T-helper 2 cell treated with Interferon-gamma antibody and Interleukin-4, amounts not matched to agents 100 ng/mL and 5 ng/mL, for 36 hours (primary cell): ENCODE data around the gene NR5A1. TPM values are rescaled to one million over a fixed set of nuclear protein-coding genes. Genes with fewer than 3 reads are reported as not detected.

Experiments used
- intact Hi-C: fragments of 100-400 bp; cut with micrococcal nuclease; formaldehyde crosslinking; loops from one replicate; pipeline ENCODE4 v1.15.1; 2023
- total RNA-seq: library from RNA; stranded (reverse); gene quantifications from 2 replicates; pipeline ENCODE4 v1.2.3, GENCODE V29; 2022

The NR5A1 gene
- total RNA-seq, 1 donor from 2014 or later = not detected

DNA sequence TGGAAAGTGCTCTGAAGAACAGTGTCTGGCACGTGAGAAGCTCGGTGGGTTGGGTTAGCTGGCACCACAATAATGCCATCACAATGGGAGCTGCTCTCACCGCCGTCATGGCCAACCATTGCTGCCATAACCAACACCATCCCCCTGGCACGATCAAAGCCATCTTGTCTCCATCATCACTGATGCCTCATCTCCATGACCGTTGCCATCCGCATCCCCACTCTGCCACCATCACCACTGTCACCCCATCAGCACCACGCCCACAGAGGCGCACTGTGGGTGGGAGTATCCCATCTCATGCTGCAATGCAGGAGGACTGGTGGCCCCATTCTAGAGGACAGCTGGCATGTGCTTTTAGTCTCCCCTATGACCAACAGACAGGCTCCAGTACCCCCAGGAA, 23.7 kb downstream of the NR5A1 start:
- intact Hi-C loops = no loop called here

- intact Hi-C loops = no loop called here
These were observed 24.7 kb downstream of the NR5A1 start for GRCh38 chr9:124482431-124483031.

GRCh38 chr9:124481115-124481514, 26.1 kb downstream of the NR5A1 start:
- intact Hi-C loops = no loop called here

GRCh38 chr9:124480621-124480981, 26.6 kb downstream of the NR5A1 start:
- intact Hi-C loops = no loop called here

DNA sequence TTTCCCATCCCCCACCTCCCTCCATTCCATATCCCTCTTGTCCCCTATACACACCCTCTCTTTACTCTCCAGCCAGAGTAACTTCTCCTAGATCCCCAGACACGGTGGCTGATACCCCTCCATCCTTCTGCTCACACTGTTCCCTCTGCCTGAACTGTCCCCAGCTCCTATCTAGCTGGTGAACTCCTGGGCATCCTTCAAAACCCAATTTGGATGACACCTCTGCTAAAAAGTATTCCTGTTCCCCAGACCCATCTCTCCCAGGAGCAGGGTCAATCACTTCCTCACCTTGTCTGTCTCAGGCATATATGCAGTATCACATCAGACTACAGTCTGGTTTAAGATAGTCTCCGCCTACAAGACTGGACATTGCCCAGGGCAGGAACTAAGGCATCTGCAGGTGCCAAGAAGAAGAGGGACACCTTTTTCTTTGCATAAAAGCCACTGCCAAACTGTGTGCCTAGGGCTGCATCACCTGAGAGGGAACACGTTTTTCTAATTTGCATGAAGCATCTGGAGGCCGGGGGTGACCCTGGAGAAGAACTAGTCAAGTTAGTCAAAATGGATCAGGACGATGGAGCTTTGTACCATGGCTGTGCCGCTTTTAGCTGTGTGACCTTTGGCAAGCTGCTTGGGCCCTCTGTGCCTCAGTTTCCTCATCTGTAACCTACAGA, 27.1 kb downstream of the NR5A1 start:
- intact Hi-C loops = no loop called here

GRCh38 chr9:124479371-124479770, 27.8 kb downstream of the NR5A1 start:
- intact Hi-C loops = no loop called here

DNA sequence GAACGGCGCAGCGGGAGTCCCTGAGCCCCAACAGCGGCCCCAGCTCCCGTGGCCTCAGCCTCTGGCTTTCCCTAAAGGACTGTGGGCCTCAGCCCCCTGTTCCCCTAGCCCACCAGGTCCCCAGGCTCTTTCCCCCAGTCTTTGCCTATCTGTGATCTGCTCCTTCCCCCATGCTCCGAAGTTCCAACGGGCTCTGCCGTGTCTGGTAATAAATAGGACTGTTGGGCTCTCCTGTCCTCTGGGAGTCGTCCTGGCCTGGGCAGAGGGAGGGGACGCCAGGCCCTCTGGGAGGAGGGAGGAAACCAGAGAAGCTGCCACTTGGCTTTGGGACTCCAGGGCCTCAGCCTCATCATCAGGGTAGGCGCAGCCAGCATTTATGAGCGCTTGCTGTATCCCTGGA, 28.8 kb downstream of the NR5A1 start:
- intact Hi-C loops = no loop called here

- intact Hi-C loops = no loop called here
These were observed 29.4 kb downstream of the NR5A1 start for GRCh38 chr9:124477648-124478285.

GRCh38 chr9:124477211-124477647, 30.0 kb downstream of the NR5A1 start:
- intact Hi-C loops = no loop called here

DNA sequence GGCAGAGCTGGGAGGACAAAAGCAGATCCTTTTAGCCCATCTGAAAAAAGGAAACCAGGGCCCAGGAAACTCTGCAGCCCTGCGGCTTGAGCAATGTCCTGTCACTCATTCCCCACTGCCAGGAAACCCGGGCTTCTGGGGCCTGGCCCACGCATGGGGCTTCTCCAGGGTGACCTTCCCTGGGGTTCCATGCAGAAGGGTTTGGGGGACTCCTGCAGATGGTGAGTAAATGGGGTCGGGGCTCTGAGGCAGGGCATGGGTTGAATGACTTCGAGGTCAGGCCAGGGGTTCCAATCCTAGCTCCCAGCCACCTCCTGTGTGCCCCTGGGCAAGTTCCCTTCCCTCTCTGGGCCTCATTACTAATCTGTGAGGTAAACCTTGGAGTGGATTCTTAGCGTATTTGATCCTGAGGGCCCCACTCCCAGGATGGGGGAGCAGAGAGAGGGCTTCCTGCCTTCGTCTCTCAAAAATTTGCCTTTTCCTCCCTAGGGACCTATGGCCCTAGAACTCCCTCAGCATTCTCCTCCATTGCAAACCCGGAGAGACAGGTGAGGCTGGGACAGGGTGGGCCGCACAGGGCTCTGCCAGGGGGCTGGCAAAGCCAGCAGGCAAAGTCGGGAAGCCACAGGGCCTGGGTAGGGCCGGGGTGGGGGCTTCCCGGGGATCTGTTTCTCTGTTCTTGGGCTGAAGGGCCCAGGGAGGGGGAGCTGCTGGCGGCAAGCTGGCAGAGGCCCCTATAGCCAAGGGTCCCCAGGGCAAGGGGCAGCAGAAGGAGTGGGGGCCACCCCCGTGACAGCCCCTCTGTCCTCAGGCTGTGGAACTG, 31.1 kb downstream of the NR5A1 start:
- intact Hi-C loops = no loop called here

DNA sequence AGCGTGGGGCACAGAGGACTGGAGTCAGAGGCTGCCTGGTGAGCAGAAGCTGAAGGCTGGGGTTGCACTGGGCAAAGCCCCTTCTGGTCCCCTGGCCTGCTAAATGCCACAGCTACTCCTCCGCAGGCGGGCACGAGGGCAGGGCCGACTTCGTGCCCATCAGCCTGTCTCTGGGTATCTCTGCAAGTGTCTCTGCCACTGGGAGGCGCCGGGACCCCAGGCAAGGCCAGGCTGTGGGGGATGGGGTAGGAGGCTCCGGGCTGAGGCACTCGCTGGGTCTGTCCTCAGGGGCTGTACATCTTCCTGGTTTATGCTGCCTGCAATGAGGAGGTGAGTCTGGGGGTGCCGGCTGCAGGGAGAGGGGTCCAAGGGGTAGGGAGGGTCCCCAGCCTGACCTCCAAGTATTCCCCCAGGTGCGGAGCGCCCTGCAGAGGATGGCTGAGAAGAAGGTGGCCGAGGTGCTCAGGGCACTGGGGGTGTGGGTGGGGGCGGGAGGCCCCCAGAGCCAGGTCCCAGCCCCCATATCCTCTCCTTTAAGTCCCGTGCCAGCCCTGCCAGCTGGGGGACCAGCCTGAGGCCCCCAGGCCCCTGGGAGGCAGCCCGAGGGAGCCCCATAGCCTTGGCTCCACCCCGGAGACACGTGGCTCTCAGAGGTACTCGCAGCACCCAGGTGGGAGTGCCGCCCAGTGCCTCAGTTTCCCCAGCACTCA, 31.9 kb downstream of the NR5A1 start:
- intact Hi-C loops = no loop called here

DNA sequence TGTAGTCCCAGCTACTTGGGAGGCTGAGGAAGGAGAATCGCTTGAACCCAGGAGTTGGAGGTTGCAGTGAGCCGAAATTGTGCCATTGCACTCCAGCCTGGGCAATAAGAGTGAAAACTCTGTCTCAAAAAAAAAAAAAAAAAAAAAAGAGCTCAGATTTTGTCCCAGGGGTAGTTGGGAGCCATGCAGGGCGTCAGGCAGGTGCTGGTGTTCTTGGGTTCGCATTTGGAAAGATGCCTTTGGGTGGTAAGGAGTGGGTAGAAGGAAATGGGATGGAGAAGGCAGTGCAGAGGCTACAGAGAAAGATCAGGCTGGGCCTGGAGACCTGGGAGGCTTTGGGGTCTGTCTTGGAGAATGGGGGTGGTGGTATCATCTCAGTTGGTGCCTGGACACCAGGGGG, 33.0 kb downstream of the NR5A1 start:
- intact Hi-C loops = no loop called here

DNA sequence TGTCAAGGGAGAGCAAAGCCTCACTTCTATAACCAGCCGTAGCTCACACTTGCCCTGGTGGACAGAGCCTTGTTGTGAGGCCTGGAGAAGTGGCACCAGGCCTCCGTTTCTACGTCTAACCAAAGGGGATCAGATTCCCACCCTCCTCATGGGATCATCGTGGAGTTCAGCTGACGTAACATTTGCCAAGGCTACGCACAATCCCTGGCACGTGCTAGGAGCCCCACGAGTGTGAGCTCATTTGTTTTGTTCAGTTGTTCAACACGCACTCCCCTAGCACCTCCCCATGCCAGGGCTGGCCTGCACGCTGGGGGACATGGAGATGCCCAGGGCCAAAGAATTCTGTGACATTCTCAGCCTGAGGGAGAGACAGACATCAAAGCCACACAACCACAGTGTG, 33.9 kb downstream of the NR5A1 start:
- intact Hi-C loops = no loop called here

DNA sequence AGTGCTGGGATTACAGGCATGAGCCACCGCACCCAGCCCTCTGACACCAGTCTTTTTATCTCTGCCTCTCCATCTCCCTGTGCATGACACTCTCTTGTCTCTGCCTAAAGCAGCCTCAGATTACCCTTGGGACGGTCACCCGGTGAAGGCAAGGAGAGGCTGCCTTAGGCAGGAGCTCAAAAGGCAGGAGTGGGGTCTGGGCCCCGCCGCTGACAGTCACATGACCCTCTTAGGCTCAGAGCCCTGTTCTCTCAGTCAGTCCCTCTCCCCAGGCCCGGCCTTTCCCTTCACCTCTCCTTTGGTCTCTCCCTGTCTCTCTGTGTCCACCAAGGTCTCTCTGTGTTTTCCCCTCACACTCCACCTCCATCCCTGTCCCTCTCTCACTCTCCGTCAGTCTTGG, 34.4 kb downstream of the NR5A1 start:
- intact Hi-C loops = no loop called here

- intact Hi-C loops = no loop called here
These were observed 35.4 kb downstream of the NR5A1 start for GRCh38 chr9:124471761-124472160.

- intact Hi-C loops = no loop called here
These were observed 36.5 kb downstream of the NR5A1 start for GRCh38 chr9:124470726-124471125.

- intact Hi-C loops = no loop called here
These were observed 36.9 kb downstream of the NR5A1 start for GRCh38 chr9:124470306-124470705.

DNA sequence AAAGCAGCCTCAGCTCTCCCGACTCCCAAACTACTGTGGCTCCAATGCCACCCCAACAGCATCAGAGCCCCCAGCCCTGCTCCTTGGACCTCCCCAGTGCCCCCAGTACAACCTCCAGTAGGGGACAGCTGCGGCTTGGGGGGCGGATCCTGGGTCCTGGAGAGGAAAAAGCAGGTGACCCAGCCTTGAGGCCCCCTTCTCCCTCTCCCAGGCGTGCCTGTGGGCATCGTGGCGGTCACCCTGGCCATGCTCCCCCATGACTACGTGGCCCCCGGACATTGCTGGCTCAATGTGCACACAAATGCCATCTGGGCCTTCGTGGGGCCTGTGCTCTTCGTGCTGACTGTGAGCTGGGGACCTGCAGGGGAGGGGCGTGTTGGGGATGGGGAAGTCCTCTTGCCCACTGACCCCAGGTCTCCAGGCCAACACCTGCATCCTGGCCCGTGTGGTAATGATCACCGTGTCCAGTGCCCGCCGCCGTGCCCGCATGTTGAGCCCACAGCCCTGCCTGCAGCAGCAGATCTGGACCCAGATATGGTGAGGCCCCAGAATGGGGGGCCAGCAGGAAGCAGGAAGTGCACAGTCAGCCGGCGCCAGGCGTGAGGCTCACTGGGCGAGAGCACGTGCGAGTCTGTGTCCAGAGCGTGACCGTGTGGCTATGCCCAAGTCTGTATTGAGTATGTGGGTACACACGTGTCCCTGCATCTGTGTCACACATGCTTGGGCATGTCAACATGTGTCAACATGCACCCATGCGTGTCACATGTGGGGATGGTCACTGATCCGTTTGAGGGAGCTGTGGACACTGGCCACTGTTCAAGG, 38.0 kb downstream of the NR5A1 start:
- intact Hi-C loops = no loop called here

DNA sequence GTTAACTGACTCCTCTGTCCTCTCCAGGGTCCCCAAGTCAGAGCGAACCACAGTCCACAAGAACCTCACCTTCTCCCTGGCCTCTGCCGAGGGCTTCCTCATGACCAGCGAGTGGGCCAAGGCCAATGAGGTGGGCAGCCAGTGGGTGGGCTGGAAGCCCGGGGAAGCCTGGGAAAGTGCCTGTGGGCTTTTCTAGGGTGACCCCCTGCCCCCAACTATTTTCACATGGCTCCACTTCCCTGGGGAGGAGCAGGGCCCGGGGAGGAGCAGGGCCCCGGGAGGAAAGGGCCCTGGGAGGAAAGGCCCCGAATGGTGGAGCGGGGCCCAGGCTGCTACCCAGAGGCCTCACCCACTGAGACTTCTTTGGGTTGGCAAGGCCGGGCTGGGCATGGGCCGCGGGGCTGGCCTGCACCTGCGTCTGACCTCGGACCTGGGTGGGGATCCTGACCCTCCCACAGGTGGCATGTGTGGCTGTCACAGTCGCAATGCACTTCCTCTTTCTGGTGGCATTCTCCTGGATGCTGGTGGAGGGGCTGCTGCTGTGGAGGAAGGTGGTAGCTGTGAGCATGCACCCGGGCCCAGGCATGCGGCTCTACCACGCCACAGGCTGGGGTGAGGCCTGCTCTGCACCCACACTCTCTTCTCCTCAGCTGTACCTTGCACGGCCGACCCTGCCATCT, 39.0 kb downstream of the NR5A1 start:
- intact Hi-C loops = no loop called here
